Measurements from ENCODE around the gene CUX1. TPM values are rescaled to one million over a fixed set of nuclear protein-coding genes. Genes with fewer than 3 reads are reported as not detected.

CUX1 gene
- total RNA-seq, 1 experiment from 2014 or later, result 53.5 TPM

- Mint-ChIP-seq H3K36me3 (ENCODE audit: insufficient read depth in 1 of 3, low read depth in 3 of 3) (peaks cover 8 to 40% (median 39%) of the 10 kb centered on the region in 3 experiments; a peak in 6 of 7 replicates), H3K4me3 (no peak overlapping the region), H3K27me3 (ENCODE audit: low read depth) (no peaks in the 10 kb centered on the region; the same call in 1 of the 2 replicates), H3K4me1 (peaks cover 35 to 36% of the 10 kb centered on the region in 2 experiments), H3K9me3 (no peaks in the 10 kb centered on the region), H3K27ac (peak overlapping the region; percentile 46 to 85 (median 82); a peak in 5 of 7 replicates)
- no peak overlapping the region for H3K4me2 ChIP-seq (ENCODE audit: insufficient read depth, insufficient read length, low read length)
- no peak overlapping the region for H4K5ac ChIP-seq (ENCODE audit: insufficient read length, low read depth, low read length)
- no peak overlapping the region for H3K9ac ChIP-seq (ENCODE audit: extremely low read depth, insufficient read length, low read length)
- H3K79me2 ChIP-seq (ENCODE audit: insufficient read depth, low read length), result peaks cover 10% of the 10 kb centered on the region; the same call in 1 of the 2 replicates
- no peak overlapping the region for H4K91ac ChIP-seq (ENCODE audit: insufficient read length, low read depth, low read length)
- H3T11ph ChIP-seq (ENCODE audit: low read length), result no peak overlapping the region
- no peaks in the 10 kb centered on the region for H3K9me3 ChIP-seq (ENCODE audit: control insufficient read depth, low read depth, low read length)
- no peak overlapping the region for H2AFZ ChIP-seq (ENCODE audit: low read length)
- no peak overlapping the region for H3K27ac ChIP-seq (ENCODE audit: insufficient read length, low read depth, low read length)
- peaks cover 13% of the 10 kb centered on the region for H3K79me1 ChIP-seq (ENCODE audit: insufficient read depth, low read depth, low read length, poor library complexity, severe bottlenecking)
- no peak overlapping the region for H2BK20ac ChIP-seq (ENCODE audit: low read depth, low read length, poor library complexity, severe bottlenecking)
- H3K4ac ChIP-seq (ENCODE audit: low read depth, low read length), result no peak overlapping the region
- TF ChIP-seq CTCF (conservative IDR thresholded peaks at IDR 0.05), result no peak
- WGBS (ENCODE audit: extremely low coverage, insufficient read length, low lambda C conversion rate), result no CpG with 5 or more reads among the region's 15 CpGs
- peaks cover 6% of the 10 kb centered on the region; the same call in 1 of the 2 replicates for H3K4me1 ChIP-seq (ENCODE audit: insufficient read depth, low read length)
- H3K18ac ChIP-seq (ENCODE audit: insufficient read length, low read depth, low read length), result no peak overlapping the region
- peaks cover 4% of the 10 kb centered on the region for H4K20me1 ChIP-seq (ENCODE audit: control insufficient read depth, insufficient read depth, insufficient read length)
- H3K27me3 ChIP-seq (ENCODE audit: insufficient read depth, low read length), result no peaks in the 10 kb centered on the region
- no peak overlapping the region for H4K8ac ChIP-seq (replicated peaks; ENCODE audit: insufficient read length, low read depth, low read length)
- no peak overlapping the region for H2BK12ac ChIP-seq (ENCODE audit: insufficient read length, low read depth, low read length)
- no peak overlapping the region for H3K23ac ChIP-seq (ENCODE audit: insufficient read length, low read depth, low read length)
- peak overlapping the region; percentile 26; the same call in 1 of the 2 replicates for H3K14ac ChIP-seq (ENCODE audit: insufficient read depth, low read length)
- H2BK120ac ChIP-seq (ENCODE audit: low read depth, low read length, poor library complexity, severe bottlenecking), result no peak overlapping the region
- no peak for DNase-seq
- H2BK5ac ChIP-seq (ENCODE audit: insufficient read length, low read length), result no peak overlapping the region
- H2BK15ac ChIP-seq (ENCODE audit: low read depth, low read length), result no peak overlapping the region
- H3K56ac ChIP-seq (ENCODE audit: insufficient read length, low read depth, low read length), result no peak overlapping the region
- no peaks in the 10 kb centered on the region for H3K23me2 ChIP-seq (ENCODE audit: insufficient read length, low read depth, low read length, poor library complexity, severe bottlenecking)
- H2AK5ac ChIP-seq (ENCODE audit: insufficient read length, low read length), result no peak overlapping the region
Measured at GRCh38 chr7:101915000-101915399, 97.6 kb downstream of the CUX1 start.

Data from H9 (cell line).